NCI-H748 (cell line): ENCODE data around the gene GATA3.

ENCODE experiments used
- DNase-seq: peaks from one replicate; lab custom pipeline; 2025; ENCODE audit not compliant: unreplicated experiment; lab: John Stamatoyannopoulos, UW

The GATA3 gene

DNA sequence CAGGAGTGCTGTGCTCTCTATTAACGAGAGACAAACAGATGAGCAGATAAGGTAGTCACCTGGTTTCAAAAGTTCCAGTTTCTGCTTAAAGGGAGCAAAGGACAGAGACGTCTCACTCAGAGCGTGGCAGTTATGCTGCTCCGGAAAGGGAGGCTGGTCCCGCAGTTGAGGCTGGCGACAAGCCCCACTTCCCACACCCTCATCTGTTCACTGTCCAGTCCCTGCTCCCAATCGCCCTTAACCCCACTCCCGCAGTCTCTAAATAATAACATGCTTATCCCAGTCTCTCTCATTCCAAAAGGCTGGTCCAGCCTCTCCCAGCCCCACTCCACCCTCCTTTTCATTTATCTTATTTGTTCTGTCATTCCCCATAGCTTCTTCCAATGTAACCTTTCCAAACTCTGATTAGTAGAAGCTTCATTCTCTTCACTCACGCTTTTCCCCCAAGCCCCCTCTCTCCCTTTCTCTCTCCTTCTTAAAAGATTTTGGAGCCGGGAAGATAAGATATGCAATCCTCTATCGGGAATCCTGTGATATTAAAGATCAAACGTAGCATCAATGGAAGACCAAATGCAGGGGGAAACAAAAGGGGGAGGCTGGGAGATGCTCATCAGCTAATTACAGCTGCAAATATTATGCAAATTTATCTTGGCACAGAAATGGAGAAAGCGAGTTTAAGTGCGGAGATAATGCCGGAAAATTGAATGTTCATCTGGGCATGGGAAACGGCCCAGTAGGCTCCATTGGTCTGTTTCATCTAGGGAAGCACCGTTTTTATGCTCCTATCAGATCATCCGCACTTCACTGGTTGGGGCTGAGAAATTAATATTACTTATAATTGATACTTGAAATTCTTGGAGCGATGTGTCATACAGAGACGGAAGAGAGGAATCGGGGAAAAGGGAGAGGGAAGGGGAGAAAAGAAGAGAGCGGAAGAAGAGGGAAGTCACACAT is 16.3 kb upstream of the GATA3 start:
- no peak for DNase-seq

DNA sequence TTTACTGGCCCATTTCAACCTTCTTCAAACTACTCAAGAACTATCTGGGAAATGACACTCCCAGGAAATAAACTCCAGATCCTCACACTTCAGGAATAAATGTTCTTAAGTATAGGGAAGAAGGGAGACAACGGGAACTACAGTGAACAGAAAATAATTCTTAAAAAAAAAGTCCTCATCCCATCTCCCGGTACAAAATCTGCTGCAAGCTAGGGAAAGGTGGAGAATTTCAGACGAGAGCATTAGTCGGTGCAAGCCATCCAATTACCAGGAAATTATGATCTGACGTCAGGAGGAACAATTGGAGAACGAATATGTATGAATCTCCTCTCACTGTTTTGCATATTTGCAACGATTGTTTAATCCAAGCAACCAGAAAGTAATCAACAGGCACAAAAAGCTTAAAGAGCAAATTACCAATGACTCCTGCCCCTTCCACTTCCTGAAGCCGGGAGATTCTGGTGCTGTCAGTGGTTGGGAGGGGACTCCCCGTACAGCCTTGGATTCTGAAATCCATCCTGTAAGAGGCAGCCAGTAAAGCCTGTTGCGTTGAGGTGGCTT is 15.1 kb upstream of the GATA3 start:
- peak; percentile 12 for DNase-seq

DNA sequence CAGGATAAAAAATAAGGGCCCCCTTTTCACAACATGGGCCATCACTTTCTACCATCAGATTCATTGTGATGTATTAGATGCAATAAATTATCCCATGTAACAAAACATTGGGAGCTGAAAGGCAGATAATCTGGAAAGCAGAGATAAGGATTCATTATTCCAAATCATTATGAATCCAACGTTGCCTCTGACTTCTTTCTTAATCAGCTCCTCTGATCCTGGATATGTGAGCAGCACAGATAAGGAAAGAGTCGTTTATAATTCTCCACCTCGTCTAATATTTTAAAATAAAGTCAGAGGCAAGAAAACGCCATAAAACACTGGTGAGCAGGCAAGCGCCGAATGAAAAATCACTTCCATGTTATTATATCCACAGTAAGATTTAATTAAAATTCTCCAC is 13.8 kb upstream of the GATA3 start:
- no peak for DNase-seq

DNA sequence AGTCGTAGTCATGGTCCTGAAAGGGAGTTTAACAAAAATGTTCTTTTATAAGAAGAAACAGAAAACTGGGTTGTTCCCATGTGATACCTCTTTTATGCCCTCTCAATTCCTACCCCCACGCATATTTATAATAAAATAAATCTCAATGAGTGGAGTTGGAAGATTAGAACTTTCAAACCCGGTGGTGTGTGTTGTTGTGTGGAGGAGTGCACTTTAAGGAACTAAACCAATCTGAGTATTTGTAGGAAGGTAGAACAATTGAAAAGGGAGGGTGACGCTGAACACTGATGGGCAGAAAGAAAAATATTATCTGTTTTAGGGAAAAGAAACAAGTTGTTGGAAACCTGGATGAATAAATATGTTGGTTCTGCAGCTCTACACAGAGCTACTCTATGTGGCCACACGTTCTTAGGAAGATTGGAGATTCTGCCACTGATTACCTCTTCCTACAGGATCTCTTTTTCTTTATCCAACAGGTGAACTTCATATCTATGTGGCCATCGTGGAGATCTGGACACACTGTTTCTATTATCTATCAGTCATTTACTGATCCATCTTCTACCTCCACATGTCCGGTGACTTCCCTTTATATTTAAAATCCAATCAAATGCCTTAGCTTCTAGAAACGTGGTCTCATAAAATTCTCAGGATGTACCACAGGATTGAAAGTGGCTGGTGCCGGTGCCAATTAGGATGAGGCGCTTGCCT is 13.1 kb upstream of the GATA3 start:
- no peak for DNase-seq

DNA sequence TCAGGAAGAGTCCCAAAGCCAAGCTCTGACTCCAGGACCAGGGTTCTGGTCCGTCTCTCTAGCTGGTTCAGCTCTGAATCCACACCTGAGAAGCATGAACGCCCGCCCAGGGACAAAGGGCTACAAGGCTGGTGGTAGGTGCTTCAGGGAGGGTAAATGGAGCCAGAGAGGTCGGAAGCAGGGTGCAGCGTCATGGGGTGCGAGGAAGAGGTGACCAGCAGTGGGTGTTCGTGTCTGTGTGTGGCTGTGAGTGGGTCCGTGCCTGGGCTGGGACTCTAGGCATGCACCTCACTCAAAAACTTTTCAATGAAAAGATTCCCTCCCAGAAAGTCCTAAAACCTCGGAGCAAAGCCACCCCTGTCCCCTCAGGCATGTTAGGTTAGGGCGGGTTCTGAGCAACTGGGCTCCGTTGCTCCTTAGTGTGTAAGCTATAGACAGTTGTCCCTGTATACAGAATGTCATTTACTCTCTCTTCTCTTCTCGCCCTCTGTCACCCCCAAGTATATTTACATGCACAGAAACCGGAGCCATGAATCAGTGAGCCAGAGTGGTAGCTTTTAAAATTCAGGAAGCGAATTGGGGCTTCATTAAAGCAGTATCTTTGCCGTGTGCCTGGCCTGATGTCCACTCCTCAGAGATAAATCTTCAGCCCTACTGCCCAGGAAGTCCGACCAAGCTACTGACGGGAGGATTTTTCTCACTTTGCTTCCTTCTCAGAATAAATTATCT is 12.3 kb upstream of the GATA3 start:
- DNase-seq = no peak

DNA sequence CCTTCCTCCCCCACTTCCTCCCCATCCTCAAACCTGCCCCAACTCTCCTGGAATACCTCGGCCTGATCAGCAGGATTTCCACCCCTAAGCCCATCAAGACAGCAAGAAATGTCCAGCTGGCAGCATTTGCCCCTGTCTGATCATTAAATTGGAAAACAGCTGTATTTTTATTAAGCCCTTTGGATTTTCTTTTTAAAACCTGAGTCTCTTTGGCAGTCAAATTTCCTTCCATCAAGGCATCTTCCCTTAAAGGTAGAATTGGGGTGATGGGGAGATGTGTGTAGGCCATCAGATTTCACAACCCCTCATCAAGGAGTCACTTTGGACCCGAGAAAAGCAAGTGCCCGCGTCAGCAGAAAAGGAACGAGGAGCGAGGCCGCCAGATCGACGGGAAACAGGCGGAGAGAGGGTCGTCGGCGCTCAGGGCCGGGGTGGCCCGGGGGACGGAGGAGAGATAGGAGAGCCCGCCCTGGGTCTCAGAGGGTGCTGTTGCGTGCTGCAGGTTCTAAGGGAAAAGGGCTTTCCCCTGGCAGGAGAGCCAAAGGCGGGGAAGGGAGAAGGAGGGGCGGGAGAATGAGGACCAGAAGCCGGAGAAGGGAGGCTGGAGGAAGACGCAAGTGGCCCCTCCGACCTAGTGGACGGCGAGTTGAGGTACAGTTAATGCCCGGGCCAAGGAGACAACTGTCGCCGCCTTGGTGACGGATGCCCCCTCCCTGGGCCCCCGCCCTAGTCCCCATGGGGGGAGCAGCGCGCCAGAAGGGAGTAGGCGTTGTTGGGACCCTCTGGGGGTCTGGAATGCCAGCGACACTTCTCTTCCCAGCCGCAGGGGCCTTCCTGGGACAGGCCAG is 11.5 kb upstream of the GATA3 start:
- DNase-seq = no peak

DNA sequence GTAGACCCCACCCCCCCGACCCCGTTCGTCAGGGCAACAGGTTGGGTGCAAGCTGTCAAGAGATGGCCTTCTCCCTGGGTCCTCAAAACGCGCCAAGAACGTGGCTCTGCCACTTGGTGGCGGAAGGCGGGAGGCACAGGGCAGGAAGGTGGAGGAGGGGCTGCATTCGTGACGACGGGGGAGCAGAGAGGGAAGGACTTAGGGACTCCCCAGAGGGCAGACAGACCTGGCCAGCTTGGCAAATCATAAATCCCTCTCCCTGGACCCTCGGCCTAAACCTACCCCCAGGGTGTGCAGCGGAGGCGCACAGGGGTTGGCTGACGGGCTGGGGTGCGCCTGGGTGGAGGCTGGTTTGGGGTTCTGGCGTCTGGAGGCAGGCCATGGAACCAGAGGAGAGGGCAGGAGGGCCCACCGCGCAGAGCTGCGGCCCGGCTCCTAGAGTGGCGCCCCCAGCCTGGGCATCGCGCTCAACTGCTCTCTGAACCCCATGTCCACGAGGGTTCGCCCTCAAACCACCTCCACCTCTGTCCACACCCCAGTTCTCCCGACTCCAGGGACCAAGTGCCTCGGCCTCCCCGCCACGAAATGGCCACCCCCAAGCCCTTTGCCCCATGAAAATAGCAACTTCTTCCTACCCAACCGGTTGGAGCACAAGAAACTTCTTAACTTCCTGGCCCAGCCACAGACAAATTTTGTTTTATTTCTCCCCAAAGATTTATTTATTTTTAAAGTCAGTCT is 10.8 kb upstream of the GATA3 start:
- no peak for DNase-seq

DNA sequence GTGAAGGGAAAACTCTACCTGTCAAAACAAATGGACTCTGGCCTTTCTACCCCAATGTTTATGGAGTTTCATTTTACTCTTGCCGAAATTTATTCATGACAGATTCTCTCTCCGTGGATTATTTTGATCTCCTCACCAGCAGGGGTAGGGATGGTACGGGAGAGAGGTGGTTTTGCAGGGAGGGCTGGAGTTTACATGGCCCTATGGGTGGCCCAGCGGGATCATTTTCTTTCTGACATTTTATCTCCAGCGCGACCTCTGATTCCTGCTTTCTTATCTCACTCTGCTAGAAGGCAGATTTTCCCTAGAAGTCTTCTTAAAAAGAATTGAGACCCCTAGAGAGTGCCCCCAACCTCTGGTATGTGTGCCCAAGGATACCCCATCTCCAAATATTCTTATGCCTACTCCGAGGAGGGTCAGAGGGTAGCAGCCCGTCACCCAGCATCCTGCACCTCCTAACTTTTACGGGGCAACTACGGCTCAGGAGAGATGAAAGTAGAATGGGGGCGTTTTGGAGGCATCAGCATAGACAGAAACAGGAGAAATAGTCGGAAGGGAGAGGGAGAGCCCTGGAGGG is 10.1 kb upstream of the GATA3 start:
- DNase-seq = no peak

DNA sequence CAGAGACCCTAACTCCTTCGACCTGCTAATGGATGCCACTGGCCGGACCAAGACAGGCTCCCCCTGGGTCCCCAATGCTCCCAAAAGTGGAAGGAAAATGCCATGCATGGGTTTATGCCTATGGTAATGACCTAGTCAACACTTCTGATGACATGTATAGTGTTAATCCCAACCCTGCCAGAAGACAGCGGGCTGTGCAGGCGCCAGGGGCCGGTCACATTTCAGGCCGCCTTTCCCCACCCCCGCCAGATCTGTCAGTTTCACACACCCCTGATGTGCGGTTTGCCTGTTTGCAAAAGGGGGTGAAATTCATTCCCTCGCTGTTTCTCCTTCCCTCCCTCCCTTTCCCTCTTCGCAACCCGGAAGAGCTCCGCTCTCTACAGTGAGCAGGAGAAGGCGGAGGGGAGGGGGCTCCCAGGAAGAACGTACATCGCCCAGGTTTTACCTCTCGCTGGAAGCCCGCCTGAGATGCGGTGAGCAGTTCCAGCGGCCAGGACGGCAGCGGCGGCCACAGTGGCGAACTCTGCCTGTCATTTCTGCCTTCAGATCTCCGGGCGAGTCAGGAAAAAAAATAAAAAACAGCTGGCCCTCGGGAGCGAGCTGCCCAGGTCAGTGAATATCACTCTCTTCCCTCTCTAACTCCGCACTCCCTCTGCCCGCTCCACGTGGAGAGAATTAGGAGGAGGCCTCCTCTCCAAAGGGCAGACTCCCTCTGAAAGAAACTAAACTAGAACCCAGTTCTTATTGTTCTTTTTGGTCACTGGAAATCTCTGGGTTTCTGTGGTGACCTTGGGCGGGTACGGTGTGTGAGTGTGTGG is 9.4 kb upstream of the GATA3 start:
- DNase-seq = peak; percentile 31

DNA sequence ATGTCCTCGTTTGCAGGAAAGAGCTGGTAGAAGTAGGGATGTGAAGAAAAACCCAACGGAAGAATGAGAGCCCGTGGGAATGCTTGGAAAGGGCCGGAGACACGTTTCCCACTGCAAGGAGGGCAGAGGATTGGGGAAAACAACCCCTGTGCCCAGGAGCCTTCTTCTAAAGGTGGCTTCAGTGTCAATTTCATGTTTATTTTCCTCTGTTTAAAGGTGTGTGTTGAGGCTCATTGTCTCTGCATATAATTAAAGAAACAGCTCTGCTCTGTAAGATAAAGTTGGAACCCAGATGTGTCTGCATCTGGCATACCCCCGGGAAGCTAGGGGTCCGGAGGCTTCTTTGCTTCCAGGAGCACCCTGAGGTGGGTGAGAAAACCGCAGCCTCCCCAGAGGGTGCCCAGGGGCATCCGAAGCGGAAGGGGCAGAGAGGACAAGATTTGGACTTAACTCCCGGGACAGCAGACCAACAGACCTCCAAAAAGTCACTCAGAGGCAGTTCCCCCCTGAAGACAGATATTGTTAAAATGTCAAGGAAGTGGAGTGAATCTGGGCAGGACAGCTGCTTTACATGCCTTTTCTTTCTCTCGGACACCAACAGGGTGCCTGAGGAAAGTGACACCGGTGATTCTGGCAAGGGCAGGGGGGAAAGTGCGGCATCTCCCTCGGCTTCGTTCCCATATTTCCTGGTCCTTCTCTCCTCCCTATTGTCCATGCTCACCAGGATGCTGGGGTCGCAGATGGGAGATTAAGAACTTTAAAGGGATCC is 8.6 kb upstream of the GATA3 start:
- DNase-seq = no peak

DNA sequence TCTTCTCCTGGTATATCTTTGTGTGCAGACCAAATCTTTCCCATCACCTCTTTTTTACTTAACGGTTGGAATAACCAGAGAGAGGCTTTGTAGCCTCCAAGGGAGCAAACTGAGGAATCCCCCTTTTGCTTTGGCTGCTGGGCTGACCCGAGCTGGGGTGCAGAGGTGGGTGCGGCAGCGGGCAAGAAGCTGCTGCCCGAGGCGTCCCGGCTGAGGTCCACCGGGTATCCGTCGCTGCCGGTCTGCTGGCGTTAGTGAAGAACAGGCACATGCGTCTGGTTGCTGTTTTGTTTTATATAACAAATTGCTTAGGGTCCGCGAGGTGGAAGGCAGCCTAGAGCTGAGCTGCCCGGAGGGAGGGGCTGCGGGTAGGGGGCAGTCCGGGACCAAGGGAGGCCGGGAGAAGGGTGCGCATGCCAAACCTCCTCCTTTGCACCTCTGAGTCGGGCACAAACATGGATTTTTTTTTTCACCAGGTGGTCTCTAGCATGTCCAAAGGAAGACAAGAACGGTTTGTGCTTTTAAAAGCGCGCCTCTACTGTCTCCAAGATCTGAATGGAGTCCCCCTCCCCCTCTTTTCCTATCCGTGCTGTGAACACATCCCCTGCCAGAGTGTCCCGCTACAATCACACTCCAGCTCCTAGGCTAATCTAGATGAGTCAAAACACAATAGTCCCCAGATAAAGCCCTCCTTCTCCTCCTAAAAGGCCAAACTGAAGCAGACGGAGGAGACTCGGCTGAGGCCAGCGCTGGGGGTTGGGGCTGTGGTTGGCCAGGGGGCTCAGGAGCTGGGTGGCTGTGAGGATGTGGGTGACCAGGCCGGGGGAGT is 6.8 kb upstream of the GATA3 start:
- no peak for DNase-seq

DNA sequence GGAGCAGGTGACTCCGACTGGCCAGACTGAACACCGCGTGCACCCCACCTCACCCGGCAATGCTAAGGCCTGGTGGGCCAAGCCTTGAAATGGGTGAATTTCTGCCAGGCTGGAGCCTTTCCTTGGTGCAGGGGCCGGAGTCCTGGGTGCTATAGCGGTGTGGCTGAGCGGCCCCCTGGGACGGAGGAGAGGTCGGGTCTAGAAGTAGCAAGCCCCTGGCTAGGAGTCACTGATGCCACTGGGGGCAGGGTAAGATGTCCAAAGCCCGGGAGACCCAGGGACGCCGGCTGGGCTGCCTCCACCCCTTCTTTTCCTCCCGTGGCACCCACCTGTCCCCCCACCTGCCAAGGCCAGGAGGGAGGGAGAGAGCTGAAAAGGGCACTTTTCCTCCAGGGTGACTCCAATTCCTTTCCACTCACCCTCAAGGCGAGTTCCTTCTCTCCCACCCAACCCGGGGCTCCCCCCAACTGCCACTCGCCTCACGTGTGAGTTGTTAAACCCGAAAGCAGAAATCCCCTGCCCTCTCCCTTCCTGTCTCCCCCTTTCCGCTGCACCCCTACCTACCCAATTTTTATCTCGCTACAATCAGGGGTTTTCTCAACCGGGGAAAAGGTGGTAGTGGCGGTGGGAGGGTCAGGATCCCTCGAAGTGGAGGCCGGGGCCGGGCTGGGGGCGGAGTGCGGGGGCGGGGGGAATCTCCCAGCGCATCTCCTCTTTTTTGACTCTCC is 6.0 kb upstream of the GATA3 start:
- DNase-seq = no peak

DNA sequence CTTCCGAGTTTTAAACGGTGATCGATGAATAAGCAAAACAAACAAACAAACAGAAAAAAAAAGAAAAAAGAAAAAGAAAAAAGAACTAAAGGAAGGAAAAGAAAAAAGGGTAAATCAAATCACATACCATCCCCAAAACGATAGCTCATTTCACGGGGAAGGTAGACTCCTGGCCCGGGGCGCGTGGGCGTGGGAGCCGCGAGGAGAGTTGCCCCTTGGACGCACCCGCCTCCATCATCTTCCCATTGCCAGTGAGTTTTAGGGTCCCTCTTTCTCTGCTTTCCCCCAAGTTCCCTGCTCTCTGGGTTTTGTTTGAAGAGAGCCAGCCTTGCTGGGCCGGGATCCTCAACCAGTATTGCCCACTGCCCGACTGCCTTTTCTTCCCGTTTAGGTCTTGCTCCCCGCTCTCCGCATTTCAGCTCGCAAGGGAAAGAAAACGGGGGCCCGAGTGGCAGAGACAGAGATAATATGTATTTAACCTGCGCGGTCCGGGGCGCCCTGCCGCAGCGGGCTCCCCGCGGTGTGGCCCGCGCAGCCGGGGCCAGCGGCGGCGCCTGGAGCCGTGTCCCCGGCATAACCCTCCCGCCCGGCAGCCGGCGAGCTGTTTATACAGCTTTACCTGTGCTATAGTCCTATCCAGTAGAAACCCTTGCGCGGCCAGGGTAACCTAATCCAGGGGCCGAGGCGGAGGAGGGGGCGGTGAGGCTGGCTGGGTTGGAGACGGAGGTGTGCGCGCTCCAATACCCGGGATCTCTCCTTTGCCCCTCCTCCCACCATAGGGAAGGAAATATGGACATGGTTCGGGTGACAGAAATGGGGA is 5.2 kb upstream of the GATA3 start:
- peak; percentile 46 for DNase-seq

DNA sequence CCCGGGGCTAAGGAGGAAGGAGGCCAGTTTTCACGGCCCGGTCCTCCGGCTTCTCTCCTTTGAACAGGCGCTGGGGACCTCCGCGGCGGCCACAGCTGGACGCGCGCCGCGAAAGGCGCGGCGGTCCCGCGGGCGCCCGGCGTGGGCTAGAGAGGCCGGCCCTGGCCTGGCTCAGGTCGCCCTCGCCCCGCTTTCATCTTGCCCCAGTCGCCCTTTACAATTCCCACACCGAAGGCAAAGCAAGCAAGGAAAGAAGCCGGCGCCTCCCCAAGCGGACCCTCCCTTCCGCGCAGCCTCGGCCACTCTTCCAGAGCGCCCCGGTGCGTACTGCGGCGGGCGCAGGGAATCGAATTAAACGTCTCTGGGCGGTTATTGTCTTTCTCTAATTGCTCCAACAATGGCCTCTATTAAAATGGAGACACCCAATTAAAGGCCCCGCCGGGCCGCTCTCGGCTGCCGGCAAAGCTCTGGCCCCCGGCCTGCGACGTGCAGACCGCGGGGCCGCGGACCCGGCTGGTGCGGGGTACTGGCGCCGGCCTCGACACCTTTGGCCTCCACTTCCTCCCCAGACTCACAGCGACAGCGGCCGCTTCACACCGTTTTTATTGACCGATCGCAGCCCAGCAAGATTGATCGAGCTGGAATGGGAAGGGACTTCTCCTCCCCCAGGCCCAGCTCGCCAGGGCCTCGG is 4.5 kb upstream of the GATA3 start:
- peak; percentile 44 for DNase-seq
